GM18909 (cell line): Measurements from ENCODE around the gene NPAS3.

ENCODE experiments used
- ATAC-seq: cut with Tn5 transposase; IDR thresholded peaks from one replicate; pipeline ENCODE4 v1.9.1; 2021; ENCODE audit warnings: mild to moderate bottlenecking; ENCODE audit not compliant: unreplicated experiment, poor library complexity

Gene NPAS3

GRCh38 chr14:32938719-32939253 lies at the start of gene NPAS3:
NPAS3 (plus strand) TSS chr14:32938879.
- peak; percentile 41 for ATAC-seq

GRCh38 chr14:32896979-32897697 lies 41.5 kb upstream of the NPAS3 start:
- ATAC-seq: no peak

GRCh38 chr14:32897698-32898064 lies 41.0 kb upstream of the NPAS3 start:
- ATAC-seq: no peak

GRCh38 chr14:32898876-32899275 lies 39.8 kb upstream of the NPAS3 start:
- ATAC-seq: no peak

GRCh38 chr14:32900547-32900946 lies 38.1 kb upstream of the NPAS3 start:
- no peak for ATAC-seq

- no peak for ATAC-seq
Observed at GRCh38 chr14:32905013-32905412, 33.7 kb upstream of the NPAS3 start.

- no peak for ATAC-seq
Observed at GRCh38 chr14:32906672-32907071, 32.0 kb upstream of the NPAS3 start.

- ATAC-seq: no peak
Observed at GRCh38 chr14:32908196-32909084, 30.2 kb upstream of the NPAS3 start.

GRCh38 chr14:32913725-32914124 lies 25.0 kb upstream of the NPAS3 start:
- no peak for ATAC-seq

GRCh38 chr14:32914391-32914790 lies 24.3 kb upstream of the NPAS3 start:
- ATAC-seq: no peak

- ATAC-seq: no peak
Observed at GRCh38 chr14:32920696-32921276, 17.9 kb upstream of the NPAS3 start.

GRCh38 chr14:32925439-32925838 lies 13.2 kb upstream of the NPAS3 start:
- no peak for ATAC-seq

- no peak for ATAC-seq
Observed at GRCh38 chr14:32932302-32932913, 6.3 kb upstream of the NPAS3 start.

GRCh38 chr14:32932914-32933628 lies 5.6 kb upstream of the NPAS3 start:
- no peak for ATAC-seq

GRCh38 chr14:32933629-32934072 lies 5.0 kb upstream of the NPAS3 start:
- no peak for ATAC-seq

GRCh38 chr14:32934073-32934880 lies 4.4 kb upstream of the NPAS3 start:
- no peak for ATAC-seq

GRCh38 chr14:32934881-32935633 lies 3.6 kb upstream of the NPAS3 start:
- no peak for ATAC-seq
